Hippocampal formation (tissue), 2 donors: ENCODE data around the gene PTPN20.
"Not testable (repeated sequence)": the region's sequence is repeated elsewhere in the genome, so short reads cannot be mapped to it uniquely, and the experiment has no call there.

Source experiments
- DNase-seq, 2 donors: peaks; one replicate each; lab custom pipeline; 2025; lab: John Stamatoyannopoulos, UW

Gene PTPN20

DNA sequence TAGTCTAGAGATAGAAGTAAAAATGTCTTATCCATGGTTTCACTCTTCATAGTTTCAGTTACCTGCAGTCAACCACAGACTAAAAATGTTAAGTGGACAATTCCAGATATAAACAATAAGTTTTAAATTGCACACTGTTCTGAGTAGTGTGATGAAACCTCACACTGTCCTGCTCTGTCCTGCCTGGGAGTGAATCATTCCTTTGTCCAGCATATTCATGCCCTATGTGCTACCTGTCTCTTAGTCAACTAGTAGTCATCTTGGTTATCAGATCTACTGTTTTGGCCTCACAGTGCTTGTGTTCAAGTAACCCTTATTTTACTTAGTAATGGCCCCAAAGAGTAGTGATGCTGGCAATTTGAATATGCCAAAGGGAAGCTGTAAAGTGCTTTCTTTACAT lies 49.5 kb downstream of the PTPN20 start:
- not testable (repeated sequence) for DNase-seq

DNA sequence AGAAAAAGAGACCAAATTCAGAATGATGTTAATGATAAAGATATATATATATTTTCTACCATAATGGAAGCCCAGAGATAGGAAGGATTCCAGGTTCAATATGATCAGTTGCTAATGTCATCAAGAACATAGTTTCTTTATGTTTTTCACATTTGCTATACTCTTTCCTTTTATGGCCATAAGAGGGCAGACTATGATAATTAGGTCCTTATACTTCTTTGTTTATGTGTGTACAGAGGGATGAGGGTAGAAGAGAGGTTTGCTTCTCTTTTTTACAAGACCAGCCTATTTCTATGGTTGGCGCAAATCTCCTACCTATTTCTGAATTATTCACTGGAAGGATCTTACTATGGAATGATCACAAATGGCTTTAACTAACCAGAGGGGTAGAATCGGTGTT lies 52.1 kb downstream of the PTPN20 start:
- DNase-seq = not testable (repeated sequence)

DNA sequence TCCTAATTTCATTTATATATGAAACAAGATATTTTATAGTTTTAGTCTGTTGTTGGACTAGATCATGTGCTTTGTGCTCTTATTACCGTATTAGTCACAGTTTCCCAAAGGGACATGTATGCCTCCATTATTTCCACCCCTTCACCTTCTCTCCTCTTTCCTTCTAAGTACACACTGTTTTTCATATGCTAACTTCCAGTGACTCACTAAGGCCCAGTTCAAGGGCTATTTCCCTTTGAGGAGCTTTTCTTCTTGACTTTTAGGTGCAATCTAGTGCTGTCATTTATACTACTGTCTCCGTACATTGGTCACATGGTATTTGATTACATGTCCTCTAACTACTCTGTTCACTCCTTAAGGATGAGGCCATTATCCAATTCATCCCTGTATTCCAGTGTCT lies 55.8 kb downstream of the PTPN20 start:
- not testable (repeated sequence) for DNase-seq

DNA sequence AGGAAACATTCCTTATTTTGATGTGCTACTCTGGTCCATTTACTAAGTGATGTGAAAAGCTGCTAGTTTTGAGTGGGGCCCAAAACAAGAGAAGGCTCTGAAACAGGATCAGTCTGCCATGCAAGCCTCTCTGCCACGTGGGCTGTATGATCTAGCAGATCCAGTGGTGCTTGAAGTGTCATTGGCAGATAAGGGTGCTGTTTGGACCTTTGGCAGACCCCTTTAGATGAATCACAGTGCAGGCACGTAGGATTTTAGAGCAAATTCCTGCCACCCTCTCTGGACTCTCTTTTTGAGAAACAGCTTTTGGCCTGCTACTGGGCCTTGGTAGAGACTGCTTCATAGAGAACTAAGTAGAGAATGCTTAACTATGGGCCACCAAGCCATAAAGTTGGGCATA lies 69.0 kb downstream of the PTPN20 start:
- not testable (repeated sequence) for DNase-seq

DNA sequence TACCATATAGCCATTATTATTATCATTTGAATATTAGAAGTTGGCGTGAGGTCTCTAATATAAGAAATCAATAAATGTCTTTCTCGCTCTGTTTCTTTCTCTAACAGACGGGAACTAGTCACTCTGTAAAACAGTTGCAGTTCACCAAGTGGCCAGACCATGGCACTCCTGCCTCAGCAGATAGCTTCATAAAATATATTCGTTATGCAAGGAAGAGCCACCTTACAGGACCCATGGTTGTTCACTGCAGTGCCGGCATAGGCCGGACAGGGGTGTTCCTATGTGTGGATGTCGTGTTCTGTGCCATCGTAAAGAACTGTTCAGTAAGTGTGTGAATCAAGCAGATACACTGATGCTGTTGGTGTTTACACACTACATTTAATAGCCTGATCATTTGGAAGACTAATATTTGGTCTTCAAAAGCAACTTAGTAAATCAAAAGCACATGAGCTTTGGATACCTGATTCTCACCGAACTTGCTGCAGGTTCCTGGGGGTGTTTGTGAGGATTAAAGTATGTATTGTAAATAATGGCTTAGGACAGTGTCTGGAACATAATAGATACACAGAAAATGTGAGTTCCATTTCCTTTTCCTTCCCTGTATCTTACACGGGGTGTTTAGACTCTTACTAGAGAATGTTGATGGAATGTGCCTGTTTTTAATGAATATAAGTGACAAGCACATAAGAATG lies 76.2 kb downstream of the PTPN20 start:
- DNase-seq = not testable (repeated sequence)

DNA sequence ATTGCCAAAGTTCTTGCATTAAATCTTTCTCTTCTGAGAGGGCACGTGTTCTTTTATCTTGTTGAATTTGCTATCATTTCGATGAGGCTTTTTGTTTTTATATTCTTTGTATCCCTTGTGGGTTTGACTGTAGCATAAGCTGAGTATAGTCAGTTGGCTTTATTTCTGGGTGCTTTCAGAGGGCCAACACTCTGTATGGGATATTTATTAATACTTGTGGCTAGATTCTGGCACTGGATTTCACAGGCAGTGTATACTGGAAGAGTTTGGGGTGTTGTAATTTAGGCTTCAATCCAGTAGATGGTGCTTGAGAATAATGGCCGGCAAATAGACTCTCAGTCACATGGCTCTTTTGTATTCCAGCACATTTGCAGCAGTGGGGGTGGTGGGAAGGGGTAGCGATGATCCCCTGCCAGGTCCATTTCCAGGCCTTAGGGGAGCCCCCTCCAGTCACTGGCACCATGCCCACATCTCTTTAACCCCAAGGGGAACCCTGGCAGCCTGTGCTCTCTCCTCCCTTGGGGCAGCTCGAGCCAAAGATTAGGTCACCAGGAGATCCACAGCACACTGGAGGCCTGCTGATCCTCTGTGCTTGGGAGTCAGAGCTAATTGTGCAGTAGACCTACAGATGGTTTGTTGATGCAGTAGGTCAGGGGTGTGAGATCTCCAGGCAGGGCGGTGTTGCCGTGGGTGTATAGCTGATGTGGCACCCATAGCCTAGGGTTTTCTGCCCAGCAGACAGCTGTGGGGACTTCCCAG lies 81.8 kb downstream of the PTPN20 start:
- DNase-seq = peak; percentile 49 to 53

DNA sequence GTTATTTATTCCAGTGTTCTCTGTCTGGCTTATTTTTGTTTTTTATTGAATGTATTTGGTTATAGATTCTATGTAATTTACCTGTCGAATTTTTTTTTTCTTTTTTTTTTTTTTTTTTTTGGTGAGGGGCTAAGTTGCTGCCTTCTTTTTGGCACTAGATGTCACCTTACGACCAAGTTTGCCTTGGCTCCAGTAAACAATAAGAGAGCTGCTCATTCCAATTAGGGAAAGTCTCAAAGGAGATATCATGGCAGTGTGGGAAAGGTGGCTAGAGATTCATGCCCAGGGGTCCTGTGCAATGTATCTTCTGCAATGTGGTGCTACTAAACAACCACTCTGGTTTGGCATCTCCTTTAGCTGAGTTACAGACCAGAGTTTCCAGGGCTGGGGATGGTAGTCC lies 84.0 kb downstream of the PTPN20 start:
- DNase-seq = no peak

DNA sequence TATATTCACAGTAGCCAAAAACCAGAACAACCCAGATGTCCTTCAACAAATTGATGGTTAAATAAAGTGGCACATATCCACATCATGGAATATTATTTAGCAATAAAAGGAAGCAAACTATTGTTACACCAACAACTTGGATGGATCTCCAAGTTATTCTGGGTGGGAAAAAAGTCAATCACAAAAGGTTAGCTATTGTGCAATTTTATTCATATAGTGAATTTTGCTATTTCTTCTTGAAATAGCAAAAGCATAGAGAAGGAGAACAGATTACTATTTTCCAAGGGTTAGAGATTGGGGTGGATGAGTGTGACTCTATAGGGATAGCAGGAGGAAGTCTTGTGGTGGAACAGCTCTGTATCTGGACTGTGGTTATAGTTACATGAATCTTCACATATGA lies 87.0 kb downstream of the PTPN20 start:
- no peak for DNase-seq

DNA sequence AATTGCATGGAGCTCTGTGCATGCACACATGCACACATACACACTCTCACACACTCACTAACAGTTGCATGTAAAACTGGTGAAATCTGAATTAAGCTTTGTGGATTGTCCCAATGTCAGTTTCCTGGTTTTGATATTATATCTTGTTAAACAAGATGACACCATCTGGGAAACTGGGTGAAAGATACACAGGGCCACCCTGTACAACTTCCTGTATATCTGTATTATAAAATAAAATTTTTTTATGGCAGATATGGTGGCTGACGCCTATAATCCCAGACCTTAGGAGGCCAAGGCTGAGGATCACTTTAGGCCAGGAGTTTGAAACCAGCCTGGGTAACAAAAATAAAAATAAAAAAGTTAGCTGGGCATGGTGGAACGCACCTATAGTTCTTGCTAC lies 87.4 kb downstream of the PTPN20 start:
- no peak for DNase-seq

DNA sequence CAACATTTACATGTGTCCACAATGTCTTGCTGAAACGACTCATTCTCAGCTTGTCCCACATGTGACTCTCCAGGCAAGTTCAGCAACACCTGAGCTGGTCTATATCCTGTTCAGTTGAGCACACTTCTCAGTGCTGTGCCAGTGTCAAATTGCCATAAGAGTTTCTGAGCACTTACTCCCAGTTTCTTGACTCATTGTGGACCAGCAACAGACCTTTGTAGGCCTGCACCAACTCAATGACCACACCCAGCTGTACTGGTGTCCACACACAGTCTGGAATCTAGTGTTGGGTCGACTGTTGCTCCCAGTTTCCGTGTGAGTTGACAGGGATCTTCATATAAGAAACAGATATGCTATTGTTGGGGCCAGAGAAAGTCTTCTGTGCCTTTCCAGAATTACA lies 88.0 kb downstream of the PTPN20 start:
- DNase-seq = no peak

DNA sequence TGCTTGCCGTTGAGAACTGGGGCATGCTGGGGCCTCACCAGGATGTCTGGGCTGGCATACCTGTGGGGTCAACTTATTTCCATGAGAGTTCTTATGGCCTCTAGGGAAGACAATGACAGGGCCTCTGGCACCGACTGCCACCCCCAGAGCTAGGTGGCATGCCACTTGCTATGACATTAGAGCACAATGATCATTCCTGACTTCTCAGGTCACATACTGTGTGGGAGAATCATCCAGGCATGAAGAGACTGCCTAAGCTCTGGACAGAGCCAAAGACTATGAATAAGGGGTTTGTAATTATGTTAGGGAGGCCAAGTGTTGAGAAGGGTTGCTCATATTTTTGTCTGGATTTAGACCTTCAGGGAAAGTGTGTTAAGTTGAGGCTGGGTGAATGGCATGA lies 97.5 kb downstream of the PTPN20 start:
- no peak for DNase-seq

DNA sequence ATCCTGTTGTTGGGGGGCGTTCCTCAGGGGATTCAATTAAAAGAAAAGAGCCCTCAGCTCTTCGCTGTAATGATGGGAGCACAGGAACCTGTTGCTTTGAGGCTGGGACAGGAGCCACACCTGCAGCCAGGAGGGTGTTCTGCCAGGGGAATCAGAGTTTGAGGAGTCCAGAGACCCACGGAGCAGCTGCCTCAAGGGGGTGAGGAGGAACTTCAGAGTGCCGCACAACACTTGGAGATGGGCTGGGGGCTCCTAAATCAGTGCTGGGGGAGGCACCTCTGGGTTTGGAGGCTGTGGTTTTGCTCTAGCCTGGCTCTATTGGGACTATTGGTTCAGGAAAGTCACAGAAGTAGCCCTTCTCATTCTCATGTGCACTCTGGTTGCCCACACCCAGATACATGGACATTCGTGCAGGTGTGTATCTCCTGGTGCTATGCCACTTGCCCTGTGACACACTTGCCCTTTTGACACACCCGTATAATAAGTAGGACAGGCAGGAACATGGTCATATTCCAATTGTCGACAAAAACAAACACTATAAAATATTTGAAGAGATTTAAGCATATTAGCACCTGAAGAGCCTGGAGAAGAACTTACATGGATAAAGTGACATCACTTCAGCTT lies 98.1 kb downstream of the PTPN20 start:
- no peak for DNase-seq

DNA sequence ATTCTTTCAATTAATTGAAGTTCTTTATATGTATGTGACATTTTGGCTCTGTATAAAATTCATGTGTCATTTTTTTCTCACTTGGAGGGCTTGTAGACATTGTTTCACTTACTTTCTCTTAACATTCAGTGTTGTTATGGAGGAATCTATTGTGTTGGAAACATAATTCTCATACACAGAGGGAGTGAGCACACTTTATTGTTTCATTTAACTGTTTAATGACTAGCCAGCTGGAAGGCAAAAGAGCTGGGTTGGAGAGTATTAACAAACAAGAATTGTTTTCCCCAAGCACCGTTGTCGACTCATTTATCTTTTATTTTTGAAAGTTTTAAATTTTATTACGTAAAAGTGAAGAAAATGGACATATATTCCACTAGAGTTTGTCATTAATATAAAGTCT lies 98.8 kb downstream of the PTPN20 start:
- no peak for DNase-seq

DNA sequence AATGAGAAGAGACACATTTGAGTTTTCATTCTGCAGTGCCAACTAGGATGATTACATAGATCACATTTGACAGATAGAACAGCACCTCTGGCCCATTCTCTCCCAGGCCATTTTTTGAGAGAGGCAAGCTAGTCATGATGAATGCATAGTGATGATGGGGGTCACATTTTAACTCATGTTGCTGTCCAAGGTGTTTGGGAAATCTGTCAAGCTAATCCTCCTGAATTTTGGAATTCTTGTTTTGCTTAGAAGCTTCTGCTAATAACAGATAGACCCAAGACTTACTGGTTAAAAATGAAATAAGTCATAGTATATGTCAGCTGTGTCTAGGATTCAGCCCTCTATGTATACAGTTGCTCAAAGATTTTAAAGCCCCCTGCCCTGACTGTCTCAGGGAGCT lies 101.0 kb downstream of the PTPN20 start:
- DNase-seq = no peak

DNA sequence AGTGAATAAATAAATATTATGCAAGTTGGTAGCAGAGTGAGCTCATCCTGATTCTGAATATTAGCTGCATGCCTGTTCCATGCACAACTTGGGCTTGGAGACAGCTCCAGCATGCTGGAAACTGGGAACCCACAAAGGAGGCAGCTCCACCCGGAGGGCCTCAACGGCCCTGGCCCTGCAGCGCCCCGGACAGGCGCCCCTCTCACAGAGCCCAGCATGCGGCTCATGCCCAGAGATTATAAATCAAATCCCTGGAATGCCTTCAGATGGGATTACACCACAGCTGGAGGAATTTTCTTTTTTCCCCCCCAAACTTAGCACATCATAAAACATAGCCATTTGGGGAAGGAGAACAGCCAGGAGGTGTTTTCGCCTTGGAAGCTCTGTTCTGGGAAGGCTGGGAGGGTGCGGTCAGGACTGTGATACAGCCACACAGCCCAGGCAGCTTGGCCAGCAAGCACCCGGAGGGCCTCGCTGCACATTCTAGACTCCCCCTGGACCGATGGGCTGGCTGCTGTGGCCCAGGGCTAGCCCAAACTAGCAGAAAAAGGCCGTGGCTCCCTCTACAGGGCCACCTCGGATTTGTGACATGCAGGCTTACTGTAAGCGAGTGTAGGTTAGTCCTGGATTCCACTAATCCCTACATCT lies 102.4 kb downstream of the PTPN20 start:
- no peak for DNase-seq

DNA sequence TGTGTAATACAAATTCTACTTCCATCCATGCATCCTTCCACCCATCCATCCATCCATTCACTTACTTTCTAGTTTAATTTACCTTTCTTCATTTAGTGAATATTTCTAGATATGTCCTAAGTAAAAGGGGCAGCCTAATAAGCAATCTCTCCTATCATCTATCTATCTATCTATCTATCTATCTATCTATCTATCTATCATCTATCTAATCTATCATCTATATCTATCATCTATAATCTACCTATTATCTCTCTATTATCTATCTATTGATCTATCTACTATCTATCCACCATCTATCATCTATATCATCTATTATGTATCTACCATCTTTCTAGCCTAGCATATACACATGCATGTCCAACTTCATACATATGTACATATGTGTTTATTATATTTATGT lies 104.2 kb downstream of the PTPN20 start:
- DNase-seq = no peak

DNA sequence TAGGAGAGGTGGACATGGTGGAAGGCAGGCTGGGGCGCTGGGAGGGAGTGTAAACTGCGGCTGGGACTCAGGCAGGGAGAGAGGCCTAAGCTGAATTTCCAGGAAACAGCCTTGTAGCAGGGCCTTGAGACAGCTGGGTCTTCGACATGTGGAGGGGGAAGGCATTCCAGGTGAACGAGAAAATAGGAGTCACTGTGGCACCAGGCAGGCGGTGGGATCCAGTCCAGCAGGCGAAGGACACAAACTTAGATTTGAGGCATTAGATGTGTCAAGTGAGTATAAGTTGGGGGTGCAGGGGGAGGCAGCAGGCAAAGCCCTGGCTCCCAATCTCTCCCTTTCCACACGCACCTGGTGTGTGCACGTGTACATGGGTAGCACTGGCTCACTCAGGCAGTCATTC lies 105.3 kb downstream of the PTPN20 start:
- no peak for DNase-seq

DNA sequence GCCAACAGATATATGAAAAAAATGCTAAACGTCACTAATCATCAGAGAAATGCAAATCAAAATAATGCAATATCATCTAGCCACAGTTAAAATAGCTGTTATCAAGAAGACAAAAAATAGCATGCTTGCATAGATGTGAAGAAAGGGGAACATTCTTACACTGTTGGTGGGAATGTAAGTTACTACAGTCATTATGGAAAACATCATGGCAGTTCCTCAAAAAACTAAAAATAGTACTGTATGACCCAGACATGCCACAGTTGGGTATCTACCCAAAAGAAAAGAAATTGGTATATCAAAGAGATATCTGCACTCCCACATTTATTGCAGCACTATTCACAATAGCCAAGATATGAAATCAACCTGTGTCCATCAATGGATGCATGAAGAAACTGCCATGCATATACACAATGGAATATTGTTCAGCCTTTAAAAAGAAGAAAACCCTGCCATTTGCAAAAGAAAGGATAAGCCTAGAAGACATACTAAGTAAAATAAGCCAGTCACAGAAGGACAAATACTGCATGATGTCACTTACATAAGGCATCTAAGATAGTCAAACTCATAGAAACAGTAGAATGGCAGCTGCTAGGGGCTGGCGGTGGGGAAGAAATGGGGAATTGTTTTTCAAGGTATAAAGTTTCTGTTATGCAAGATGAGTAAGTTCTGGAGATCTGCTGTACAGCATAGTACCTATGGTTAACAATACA lies 107.0 kb downstream of the PTPN20 start:
- no peak for DNase-seq

DNA sequence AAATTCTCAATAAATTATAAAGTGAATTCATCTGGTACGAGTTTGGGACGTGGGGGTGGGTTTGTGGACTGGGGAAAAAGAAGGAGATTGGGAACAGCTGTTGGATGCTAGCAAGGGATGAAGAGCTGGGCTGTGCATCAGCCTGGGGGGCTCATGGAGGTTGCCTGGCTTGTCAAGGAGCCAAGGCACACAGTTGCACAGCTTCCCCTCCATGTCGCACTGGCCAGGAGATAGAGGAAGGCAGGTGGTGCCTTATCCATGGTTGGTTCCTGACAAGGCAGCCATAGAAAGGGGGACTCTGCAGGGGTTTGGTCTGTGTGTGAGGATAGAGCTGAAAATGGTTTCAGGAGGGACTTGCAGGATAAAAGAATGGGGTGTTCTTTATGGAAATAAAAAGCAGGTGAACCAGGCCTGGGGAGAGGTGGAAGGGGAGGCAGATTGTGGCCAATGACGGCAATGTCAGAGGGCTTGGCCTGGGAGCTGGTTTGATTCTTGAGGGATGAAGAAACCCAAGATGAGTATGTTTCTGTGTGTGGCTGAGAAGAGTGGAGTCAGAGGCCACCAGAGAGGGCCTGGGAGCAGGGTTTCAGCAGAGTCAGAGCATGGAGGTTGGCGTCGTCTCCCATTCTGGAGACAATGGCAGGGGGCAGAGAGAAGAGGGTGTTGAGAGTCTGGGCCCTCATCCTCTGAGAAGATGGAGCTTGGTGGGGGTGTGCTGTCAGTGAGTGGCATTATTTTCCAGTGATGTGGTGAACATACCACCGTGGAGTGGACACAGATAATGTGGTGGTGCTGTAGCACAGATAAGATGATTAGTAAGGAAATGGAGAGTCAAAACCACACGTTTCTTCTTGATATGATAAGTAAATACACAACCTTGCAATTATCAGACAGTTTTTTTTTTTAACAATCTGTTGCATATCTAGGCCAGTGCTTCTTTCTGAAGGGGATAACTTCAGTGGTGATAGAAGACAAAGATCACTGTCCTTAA lies 108.2 kb downstream of the PTPN20 start:
- no peak for DNase-seq

DNA sequence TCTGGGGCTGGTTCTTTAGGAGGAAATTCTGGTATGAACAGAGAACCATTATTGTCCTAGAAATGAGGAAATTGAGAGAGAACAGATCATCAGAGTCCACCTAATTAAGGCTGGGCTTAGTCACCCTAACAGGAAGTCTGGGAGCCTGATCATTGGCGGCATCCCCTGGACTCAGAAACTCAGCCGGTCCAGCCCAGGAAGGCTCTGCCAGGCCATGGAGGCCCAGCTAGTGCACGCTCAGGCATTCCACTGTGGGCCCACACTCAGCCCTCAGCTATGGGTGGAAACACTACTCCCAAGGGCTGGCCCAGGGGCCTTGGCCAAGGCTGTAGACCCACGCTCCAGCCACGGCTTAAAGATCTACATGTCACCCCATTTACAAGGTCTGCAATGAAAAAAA lies 109.2 kb downstream of the PTPN20 start:
- no peak for DNase-seq

DNA sequence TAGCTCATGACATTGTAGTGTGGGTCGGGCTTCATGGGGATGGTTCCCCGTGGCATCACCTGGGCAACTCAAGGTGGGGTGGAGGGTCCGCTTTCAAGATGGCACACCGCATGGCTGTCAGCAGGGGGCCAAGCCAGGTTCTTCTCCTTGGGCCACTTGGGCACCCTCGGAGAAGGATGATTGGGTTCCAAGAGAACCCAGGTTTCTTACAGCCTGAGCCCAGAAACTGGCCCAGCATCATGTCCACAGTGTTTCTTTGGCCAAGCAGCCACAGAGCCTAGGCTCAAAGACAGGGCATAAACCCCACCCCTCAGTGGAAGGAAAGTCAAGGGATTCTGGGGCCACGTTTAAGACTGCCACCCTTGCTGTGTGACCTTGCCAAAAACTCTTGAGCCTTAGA lies 110.6 kb downstream of the PTPN20 start:
- DNase-seq = no peak
